Neural crest cell (in vitro differentiated cells): Measurements from ENCODE around the gene TLE5. TPM values are rescaled to one million over a fixed set of nuclear protein-coding genes. Genes with fewer than 3 reads are reported as not detected.

Experiments
- DNase-seq: peaks from one replicate; pipeline ENCODE4 v3.0.0; 2021; ENCODE audit warnings: low read depth, mixed read lengths, low spot score
- H3K27ac Mint-ChIP-seq: one replicate; pipeline ENCODE4 v1.8.0; 2021; ENCODE audit warnings: mild to moderate bottlenecking, mixed read lengths; ENCODE audit not compliant: unreplicated experiment
- H3K27me3 Mint-ChIP-seq: 2 replicates; pipeline ENCODE4 v1.8.0; 2021; ENCODE audit warnings: low read depth, mild to moderate bottlenecking, mixed read lengths
- H3K36me3 Mint-ChIP-seq: 2 replicates; pipeline ENCODE4 v1.8.0; 2021; ENCODE audit warnings: low read depth, mild to moderate bottlenecking, mixed read lengths
- H3K4me1 Mint-ChIP-seq: 2 replicates; pipeline ENCODE4 v1.8.0; 2021; ENCODE audit warnings: mixed read lengths
- H3K4me3 Mint-ChIP-seq: one replicate; pipeline ENCODE4 v1.8.0; 2021; ENCODE audit warnings: mild to moderate bottlenecking, mixed read lengths
- H3K9me3 Mint-ChIP-seq: 2 replicates; pipeline ENCODE4 v1.8.0; 2021; ENCODE audit warnings: mixed read lengths
- CTCF ChIP-seq: fragments of 200-600 bp; sonication (generic); conservative IDR thresholded peaks from 2 replicates; pipeline ENCODE4 v1.5.0; 2021; ENCODE audit warnings: antibody characterized with exemption, mild to moderate bottlenecking
- total RNA-seq: library from RNA; stranded (reverse); gene quantifications from 2 replicates; pipeline ENCODE4 v1.2.1, GENCODE V29; 2021

Gene TLE5
- total RNA-seq, 1 donor from 2014 or later: 247 TPM

- Mint-ChIP-seq H3K4me1 (no peaks in the 10 kb centered on the region), H3K27ac (no peak overlapping the region), H3K36me3 (no peaks in the 10 kb centered on the region), H3K27me3 (no peaks in the 10 kb centered on the region), H3K9me3 (no peaks in the 10 kb centered on the region), H3K4me3 (no peak overlapping the region)
- no peak for TF ChIP-seq CTCF
- no peak for DNase-seq
Measured at GRCh38 chr19:3087769-3088168, 25.5 kb upstream of the TLE5 start.

GRCh38 chr19:3084943-3085342 is 22.6 kb upstream of the TLE5 start:
- no peak for TF ChIP-seq CTCF
- Mint-ChIP-seq H3K4me3 (no peak overlapping the region), H3K27me3 (no peaks in the 10 kb centered on the region), H3K36me3 (no peaks in the 10 kb centered on the region), H3K4me1 (no peaks in the 10 kb centered on the region), H3K9me3 (no peaks in the 10 kb centered on the region), H3K27ac (no peak overlapping the region)
- DNase-seq: no peak

GRCh38 chr19:3083964-3084363 is 21.7 kb upstream of the TLE5 start:
- Mint-ChIP-seq H3K27ac (no peak overlapping the region), H3K4me3 (no peak overlapping the region), H3K36me3 (no peaks in the 10 kb centered on the region), H3K4me1 (no peaks in the 10 kb centered on the region), H3K27me3 (no peaks in the 10 kb centered on the region), H3K9me3 (no peaks in the 10 kb centered on the region)
- no peak for DNase-seq
- TF ChIP-seq CTCF: no peak

GRCh38 chr19:3082331-3082730 is 20.0 kb upstream of the TLE5 start:
- H3K4me3 Mint-ChIP-seq: no peak overlapping the region
- no peak for TF ChIP-seq CTCF
- no peaks in the 10 kb centered on the region for H3K4me1 Mint-ChIP-seq
- no peaks in the 10 kb centered on the region for H3K36me3 Mint-ChIP-seq
- no peak overlapping the region for H3K27ac Mint-ChIP-seq
- H3K27me3 Mint-ChIP-seq: peaks cover 6% of the 10 kb centered on the region
- DNase-seq: no peak
- no peaks in the 10 kb centered on the region for H3K9me3 Mint-ChIP-seq

DNA sequence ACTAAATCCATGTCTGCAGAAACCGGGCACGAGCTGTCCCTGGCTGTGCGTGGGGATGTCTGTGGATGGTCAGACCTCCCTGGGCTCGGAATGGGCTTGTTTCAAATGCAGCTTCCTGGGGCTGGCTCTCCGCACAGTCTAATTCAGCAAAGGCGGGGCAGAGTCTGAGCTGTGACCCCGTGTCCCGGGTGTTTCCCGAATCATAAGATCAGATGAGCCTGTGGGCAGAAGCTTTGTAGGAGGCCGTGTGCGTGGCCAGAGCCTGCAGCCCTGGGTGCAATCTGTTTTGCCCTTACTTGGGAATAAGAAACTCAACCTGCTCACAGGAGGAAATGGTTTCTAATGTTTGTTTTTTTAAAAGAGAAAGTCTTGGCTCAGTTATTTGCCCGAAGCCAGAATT is 18.0 kb upstream of the TLE5 start:
- no peak for TF ChIP-seq CTCF
- Mint-ChIP-seq H3K4me3 (no peak overlapping the region), H3K27ac (no peak overlapping the region), H3K27me3 (peaks cover 19% of the 10 kb centered on the region), H3K4me1 (no peaks in the 10 kb centered on the region), H3K36me3 (no peaks in the 10 kb centered on the region), H3K9me3 (no peaks in the 10 kb centered on the region)
- DNase-seq: no peak

- H3K9me3 Mint-ChIP-seq: no peaks in the 10 kb centered on the region
- no peaks in the 10 kb centered on the region for H3K4me1 Mint-ChIP-seq
- H3K36me3 Mint-ChIP-seq: no peaks in the 10 kb centered on the region
- DNase-seq: no peak
- TF ChIP-seq CTCF: no peak
- H3K27ac Mint-ChIP-seq: no peak overlapping the region
- no peak overlapping the region for H3K4me3 Mint-ChIP-seq
- peaks cover 24% of the 10 kb centered on the region for H3K27me3 Mint-ChIP-seq
Measured at GRCh38 chr19:3079578-3079977, 17.3 kb upstream of the TLE5 start.
